HG03565 (cell line): Measurements from ENCODE around the gene SLC25A20.
A peak's percentile ranks its signal among the peaks of the same experiment; 100 is the strongest.
"Not testable (repeated sequence)": the region's sequence is repeated elsewhere in the genome, so short reads cannot be mapped to it uniquely, and the experiment has no call there.

ENCODE experiments used
- ATAC-seq: cut with Tn5 transposase; IDR thresholded peaks from one replicate; pipeline ENCODE4 v1.9.1; 2021; ENCODE audit warnings: mild to moderate bottlenecking, moderate library complexity; ENCODE audit not compliant: unreplicated experiment

Gene SLC25A20

GRCh38 chr3:48847504-48848423, 50.9 kb downstream of the SLC25A20 start, which contains the start of gene PRKAR2A:
TSS of gene PRKAR2A (minus strand) at chr3:48847874. CDS start at chr3:48847596, 278 bp downstream.
- ATAC-seq = peak; percentile 80

GRCh38 chr3:48847053-48847503, 51.6 kb downstream of the SLC25A20 start:
- peak; percentile 20 for ATAC-seq

- no peak for ATAC-seq
Measured at GRCh38 chr3:48845170-48845569, 53.5 kb downstream of the SLC25A20 start.

GRCh38 chr3:48837163-48837562, 61.5 kb downstream of the SLC25A20 start:
- no peak for ATAC-seq

- no peak for ATAC-seq
Measured at GRCh38 chr3:48835650-48836366, 62.9 kb downstream of the SLC25A20 start.

GRCh38 chr3:48832684-48833083, 66.0 kb downstream of the SLC25A20 start:
- ATAC-seq = no peak

GRCh38 chr3:48830715-48831114, 68.0 kb downstream of the SLC25A20 start:
- no peak for ATAC-seq

GRCh38 chr3:48829525-48829924, 69.2 kb downstream of the SLC25A20 start:
- not testable (repeated sequence) for ATAC-seq

- ATAC-seq = not testable (repeated sequence)
Measured at GRCh38 chr3:48827874-48828273, 70.8 kb downstream of the SLC25A20 start.

GRCh38 chr3:48826451-48826850, 72.2 kb downstream of the SLC25A20 start:
- ATAC-seq = no peak

- no peak for ATAC-seq
Measured at GRCh38 chr3:48820612-48821324, 77.9 kb downstream of the SLC25A20 start.

- ATAC-seq = no peak
Measured at GRCh38 chr3:48819234-48820221, 79.2 kb downstream of the SLC25A20 start.

- ATAC-seq = no peak
Measured at GRCh38 chr3:48811524-48811923, 87.2 kb downstream of the SLC25A20 start.
